ENCODE data around the gene RNF4.
"Not testable (repeated sequence)": the region's sequence is repeated elsewhere in the genome, so short reads cannot be mapped to it uniquely, and the experiment has no call there.

The RNF4 gene

GRCh38 chr4:2526559-2526958 lies 57.7 kb downstream of the RNF4 start:
- no peak overlapping the region for H3K4me3 ChIP-seq (ENCODE audit: low read depth, low read length)
- no peak for TF ChIP-seq CTCF (IDR thresholded peaks at IDR 0.05; ENCODE audit: insufficient read depth, low read depth, low read length, missing control alignments)
- no peak for DNase-seq (ENCODE audit: low read depth)

GRCh38 chr4:2534904-2535375 lies 66.0 kb downstream of the RNF4 start:
- DNase-seq (ENCODE audit: low read depth), result peak; percentile 7
- H3K4me3 ChIP-seq (ENCODE audit: low read depth, low read length), result peak overlapping the region; percentile 79
- no peak for TF ChIP-seq CTCF (IDR thresholded peaks at IDR 0.05; ENCODE audit: insufficient read depth, low read depth, low read length, missing control alignments)

- H3K4me3 ChIP-seq (ENCODE audit: low read depth, low read length), result peak overlapping the region; percentile 79
- peak; percentile 68 for DNase-seq (ENCODE audit: low read depth)
- peak; percentile 30 for TF ChIP-seq CTCF (IDR thresholded peaks at IDR 0.05; ENCODE audit: insufficient read depth, low read depth, low read length, missing control alignments)
Measured at GRCh38 chr4:2535376-2536192, 66.7 kb downstream of the RNF4 start.

- peak within 1 kb of the TSS; percentile 79 for H3K4me3 ChIP-seq (ENCODE audit: low read depth, low read length)
- peak; percentile 100 for DNase-seq (ENCODE audit: low read depth)
- no peak for TF ChIP-seq CTCF (IDR thresholded peaks at IDR 0.05; ENCODE audit: insufficient read depth, low read depth, low read length, missing control alignments)
Measured at GRCh38 chr4:2536193-2537010, 67.5 kb downstream of the RNF4 start, which contains the start of gene FAM193A. FAM193A (plus strand) TSS chr4:2536647; CDS start chr4:2536916, 269 bp downstream.

GRCh38 chr4:2537011-2537830 lies 68.3 kb downstream of the RNF4 start:
- no peak for TF ChIP-seq CTCF (IDR thresholded peaks at IDR 0.05; ENCODE audit: insufficient read depth, low read depth, low read length, missing control alignments)
- peak; percentile 67 for DNase-seq (ENCODE audit: low read depth)
- peak overlapping the region; percentile 78 for H3K4me3 ChIP-seq (ENCODE audit: low read depth, low read length)

GRCh38 chr4:2543580-2544191 lies 74.8 kb downstream of the RNF4 start:
- not testable (repeated sequence) for H3K4me3 ChIP-seq (ENCODE audit: low read depth, low read length); DNase-seq (ENCODE audit: low read depth)

Measured in GM12865 (cell line).